ENCODE results near the gene EIF6.

- TF ChIP-seq CTCF (IDR thresholded peaks at IDR 0.05; ENCODE audit: poor library complexity, severe bottlenecking), result no peak
- TF ChIP-seq EZH2 (IDR thresholded peaks at IDR 0.05; ENCODE audit: borderline replicate concordance, insufficient read depth, low read length, poor library complexity, severe bottlenecking), result no peak
- no peak for TF ChIP-seq TAF1 (IDR thresholded peaks at IDR 0.05; ENCODE audit: low read depth)
- TF ChIP-seq POLR2AphosphoS5 (IDR thresholded peaks at IDR 0.05), result no peak
- no peak for TF ChIP-seq RAD21 (conservative IDR thresholded peaks at IDR 0.05)
- TF ChIP-seq REST (IDR thresholded peaks at IDR 0.05; ENCODE audit: borderline replicate concordance), result no peak
- no peak for TF ChIP-seq MXI1 (conservative IDR thresholded peaks at IDR 0.05; ENCODE audit: poor library complexity, severe bottlenecking)
- no peak for TF ChIP-seq EP300 (conservative IDR thresholded peaks at IDR 0.05; ENCODE audit: poor library complexity, severe bottlenecking)
- no peak for TF ChIP-seq SMC3 (conservative IDR thresholded peaks at IDR 0.05; ENCODE audit: poor library complexity)
Observed at GRCh38 chr20:35326740-35327073, 42.1 kb upstream of the EIF6 start.

Data from neural cell (in vitro differentiated cells).